B cell (primary cell): ENCODE measurements around the gene GPR146.

ENCODE experiments used
- EZH2 ChIP-seq: IDR thresholded peaks from 2 replicates; pipeline ENCODE4 v1.6.1; 2012; ENCODE audit warnings: borderline replicate concordance, low read depth, mild to moderate bottlenecking, moderate library complexity, low read length; ENCODE audit not compliant: insufficient read depth, poor library complexity, severe bottlenecking
- TF ChIP-seq, protein P1 (sequence below): fragments of 200-600 bp; IDR thresholded peaks from one replicate; pipeline ENCODE4 v1.8.0; 2022; ENCODE audit warnings: antibody characterized with exemption, mild to moderate bottlenecking

DNA sequence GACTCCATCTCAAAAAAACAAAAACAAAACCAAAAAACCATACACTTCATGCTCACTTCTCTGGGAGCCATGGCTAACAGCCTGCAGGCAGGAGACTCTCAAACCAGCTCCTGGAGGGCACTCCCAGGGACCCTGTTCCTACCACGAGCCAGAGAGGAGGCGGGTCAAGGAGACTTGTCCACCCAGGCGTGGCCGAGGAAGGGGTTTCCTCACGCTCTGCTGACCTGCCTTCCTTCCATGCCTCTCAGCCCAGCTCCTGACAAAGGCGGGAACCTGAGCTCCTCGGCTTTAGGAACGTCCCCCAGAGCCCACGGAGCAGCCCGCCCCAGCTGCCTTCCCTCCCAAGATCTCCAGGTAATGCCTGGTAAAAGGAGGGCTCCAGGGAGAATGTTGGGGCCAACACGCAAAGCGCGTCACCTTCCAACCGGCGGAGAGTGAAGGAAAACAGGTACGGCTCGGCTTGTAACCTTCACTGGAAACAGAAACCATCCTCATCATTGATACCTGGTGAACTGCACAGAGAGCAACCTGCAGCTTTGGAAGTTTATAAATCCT lies 9.5 kb downstream of the GPR146 start:
- TF ChIP-seq EZH2: no peak
- TF ChIP-seq, protein P1, sequence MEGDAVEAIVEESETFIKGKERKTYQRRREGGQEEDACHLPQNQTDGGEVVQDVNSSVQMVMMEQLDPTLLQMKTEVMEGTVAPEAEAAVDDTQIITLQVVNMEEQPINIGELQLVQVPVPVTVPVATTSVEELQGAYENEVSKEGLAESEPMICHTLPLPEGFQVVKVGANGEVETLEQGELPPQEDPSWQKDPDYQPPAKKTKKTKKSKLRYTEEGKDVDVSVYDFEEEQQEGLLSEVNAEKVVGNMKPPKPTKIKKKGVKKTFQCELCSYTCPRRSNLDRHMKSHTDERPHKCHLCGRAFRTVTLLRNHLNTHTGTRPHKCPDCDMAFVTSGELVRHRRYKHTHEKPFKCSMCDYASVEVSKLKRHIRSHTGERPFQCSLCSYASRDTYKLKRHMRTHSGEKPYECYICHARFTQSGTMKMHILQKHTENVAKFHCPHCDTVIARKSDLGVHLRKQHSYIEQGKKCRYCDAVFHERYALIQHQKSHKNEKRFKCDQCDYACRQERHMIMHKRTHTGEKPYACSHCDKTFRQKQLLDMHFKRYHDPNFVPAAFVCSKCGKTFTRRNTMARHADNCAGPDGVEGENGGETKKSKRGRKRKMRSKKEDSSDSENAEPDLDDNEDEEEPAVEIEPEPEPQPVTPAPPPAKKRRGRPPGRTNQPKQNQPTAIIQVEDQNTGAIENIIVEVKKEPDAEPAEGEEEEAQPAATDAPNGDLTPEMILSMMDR: no peak
